GM12872 (cell line): Measurements from ENCODE around the gene SGMS1.

Experiments
- TF ChIP-seq, protein P1 (sequence below): IDR thresholded peaks from 3 replicates; pipeline ENCODE4 v1.5.1; 2011; ENCODE audit warnings: low read depth, mild to moderate bottlenecking, low read length, moderate library complexity; ENCODE audit not compliant: insufficient read depth

The SGMS1 gene

DNA sequence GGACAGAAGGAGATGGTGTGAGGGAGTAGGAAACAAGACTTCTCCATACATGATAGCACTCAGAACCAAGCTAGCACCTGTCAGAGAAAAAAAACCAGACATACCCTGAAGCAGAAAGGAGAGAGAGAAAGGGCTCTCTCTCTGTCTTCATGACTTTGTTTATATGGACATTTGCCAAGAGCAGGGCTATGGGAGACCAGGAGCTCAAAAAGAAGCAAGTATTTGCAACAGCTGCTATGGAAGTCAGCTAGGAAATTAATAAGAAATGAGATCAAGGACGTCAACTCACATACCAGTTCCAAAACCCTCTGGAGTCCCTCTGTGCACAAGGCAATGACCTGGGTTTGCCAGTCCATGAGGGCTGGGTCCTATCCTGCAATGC, 111.6 kb downstream of the SGMS1 start:
- TF ChIP-seq, protein P1, sequence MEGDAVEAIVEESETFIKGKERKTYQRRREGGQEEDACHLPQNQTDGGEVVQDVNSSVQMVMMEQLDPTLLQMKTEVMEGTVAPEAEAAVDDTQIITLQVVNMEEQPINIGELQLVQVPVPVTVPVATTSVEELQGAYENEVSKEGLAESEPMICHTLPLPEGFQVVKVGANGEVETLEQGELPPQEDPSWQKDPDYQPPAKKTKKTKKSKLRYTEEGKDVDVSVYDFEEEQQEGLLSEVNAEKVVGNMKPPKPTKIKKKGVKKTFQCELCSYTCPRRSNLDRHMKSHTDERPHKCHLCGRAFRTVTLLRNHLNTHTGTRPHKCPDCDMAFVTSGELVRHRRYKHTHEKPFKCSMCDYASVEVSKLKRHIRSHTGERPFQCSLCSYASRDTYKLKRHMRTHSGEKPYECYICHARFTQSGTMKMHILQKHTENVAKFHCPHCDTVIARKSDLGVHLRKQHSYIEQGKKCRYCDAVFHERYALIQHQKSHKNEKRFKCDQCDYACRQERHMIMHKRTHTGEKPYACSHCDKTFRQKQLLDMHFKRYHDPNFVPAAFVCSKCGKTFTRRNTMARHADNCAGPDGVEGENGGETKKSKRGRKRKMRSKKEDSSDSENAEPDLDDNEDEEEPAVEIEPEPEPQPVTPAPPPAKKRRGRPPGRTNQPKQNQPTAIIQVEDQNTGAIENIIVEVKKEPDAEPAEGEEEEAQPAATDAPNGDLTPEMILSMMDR, result no peak

DNA sequence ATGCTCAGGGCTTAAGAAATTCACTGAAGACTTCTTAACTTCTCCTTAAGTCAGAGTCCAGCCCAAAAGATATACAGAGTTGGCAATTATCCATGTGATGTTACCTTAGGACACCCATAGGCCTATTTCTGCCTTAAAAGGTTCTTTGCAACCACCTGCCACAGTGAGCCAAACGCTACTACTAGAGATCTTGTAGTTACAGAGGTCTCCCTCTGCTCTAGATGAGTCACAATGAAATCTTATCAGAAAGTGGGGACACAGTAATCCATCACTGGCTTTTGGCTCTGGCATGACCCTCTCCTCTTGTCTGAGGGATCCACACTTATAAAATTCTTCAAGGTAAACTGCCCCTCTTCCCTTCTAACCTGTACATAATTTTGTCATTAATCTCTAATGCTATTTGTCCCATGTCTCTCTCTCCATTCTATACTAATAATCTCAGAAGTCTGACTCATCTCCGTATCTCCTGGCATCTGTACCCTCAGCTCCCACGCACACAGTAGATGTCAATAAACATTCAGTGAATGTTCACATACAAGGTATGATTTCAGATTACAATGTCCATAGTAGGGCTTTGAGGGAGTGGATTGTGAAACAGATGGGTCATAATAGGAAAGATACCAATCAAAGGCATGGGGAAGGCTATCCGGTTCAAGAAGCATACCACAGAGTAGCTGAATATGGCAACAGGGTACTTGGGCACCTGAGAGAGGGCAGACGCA, 112.1 kb downstream of the SGMS1 start:
- TF ChIP-seq, protein P1, result no peak

DNA sequence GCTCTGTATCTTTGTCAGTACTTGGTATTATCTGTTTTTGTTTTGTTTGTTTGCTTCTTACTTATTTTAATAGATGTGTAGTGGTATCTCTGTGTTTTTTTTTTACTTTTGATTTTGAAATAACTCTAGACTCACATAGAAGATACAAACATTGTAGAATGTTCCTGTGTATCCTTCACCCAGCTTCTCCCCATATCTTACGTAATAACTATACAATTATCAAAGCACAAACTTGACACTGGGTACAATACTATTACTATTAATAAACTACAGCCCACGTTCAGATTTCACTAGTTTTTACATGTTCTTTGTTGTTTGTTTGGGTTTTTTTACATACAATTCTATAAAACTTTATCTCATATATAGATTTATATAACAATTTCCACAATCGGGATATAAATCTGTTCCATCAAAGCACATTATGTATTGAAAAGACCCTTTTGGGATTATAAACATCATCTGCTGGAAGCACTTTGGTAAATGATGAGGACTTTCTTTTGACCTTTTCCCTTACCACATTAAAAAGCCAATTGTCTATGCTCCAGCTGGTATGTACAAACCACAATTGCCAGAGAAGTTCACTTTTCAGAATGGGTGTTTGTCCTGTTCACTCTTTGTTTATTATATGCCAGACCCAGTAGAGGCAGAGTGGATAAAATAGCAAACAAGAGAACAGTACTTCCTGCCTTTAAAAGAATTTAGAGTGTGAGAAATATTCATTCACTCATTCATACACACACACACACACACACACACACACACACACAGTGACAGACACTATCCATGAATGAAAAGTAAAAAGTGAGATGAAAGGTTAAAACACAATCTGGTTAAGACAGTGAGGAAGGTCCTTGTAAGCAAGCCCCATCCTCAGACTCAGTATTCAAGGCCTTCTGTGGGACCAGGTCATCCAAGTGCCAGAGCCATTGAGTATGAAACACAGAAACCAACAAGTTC, 113.0 kb downstream of the SGMS1 start:
- TF ChIP-seq, protein P1, result no peak

DNA sequence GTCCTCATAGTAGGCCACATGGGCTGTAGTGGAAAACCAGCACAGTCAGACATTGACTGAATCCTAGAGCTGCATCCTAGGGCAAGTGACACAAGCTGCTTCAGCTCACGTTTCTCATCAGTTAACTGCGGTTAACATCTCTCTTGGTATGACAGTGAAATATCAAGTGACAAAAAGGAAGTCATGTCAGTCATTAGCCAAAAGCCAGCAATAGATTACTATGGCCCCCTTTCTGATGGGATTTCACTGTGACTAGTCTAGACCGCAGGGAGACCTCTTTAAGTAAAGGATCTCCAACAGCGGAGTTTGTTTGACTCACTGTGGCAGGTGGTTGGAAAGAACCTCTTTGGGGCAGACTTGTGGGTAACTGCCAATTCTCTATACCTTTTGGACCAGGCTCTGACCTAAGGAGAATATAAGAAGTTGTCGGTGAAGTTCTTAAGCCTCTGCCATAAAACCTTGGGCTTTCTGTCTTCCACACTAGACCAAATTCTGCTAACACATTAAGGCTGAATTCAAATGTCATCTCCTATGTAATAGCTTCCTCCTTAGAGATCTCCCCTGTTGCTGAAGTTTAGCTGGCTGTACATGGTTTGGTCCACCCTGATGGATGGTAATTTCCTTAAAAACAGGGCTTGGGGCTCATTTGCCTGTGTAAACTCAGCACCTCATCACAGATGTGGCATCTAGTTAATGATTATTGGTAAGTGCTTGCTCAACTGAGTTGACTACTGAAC, 115.3 kb downstream of the SGMS1 start:
- TF ChIP-seq, protein P1, result no peak

DNA sequence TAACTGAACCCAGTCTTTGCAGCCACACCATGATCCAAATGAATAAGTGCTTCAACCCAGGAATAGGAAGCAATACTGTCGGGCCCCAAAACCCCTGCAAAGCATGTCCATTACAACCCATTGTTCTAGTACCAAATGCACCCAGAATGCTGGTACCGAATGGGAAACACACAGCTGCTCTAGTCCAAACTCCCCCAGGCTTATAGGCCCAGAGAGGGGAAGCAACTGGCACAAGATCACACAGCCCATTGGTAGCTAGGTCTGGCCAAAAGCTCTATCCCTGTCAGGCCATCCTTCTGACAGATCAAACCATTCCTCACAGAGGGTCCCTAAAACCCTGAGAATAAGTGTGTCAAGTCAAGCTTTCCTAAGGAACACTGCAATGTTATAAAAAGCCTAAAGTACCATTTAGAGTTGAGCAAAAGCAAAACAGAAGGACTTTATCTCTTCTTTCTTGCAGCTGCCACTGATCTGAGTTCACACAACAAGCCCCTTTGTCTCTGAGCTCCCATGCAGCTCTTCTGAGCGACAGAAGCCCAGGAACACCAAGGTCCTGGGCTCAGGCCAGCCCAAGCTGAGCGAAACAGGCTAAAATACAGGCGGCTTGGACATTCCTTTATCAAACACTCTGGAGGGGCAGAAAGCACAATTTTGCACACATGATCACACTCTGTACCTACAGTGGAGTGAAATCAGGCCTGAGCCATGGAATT, 116.7 kb downstream of the SGMS1 start:
- TF ChIP-seq, protein P1, result no peak

DNA sequence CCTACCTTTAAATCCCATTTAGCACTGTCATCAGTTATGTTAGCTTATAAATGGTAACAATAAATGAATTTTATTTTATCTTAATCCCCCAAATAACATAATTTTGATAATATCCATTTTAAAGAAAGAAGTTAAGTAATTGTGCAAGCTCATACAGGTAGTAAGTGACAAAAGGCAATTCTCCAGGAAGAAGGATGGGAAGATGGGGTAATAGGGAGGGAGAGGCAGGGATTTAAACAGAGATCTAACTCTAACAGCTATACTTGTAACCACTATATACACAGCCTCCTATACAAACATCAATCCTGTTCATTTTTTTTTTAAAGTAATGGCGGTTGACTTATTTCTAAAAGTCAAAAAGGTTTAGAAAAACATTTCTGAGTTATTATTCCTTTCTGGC, 119.4 kb downstream of the SGMS1 start:
- TF ChIP-seq, protein P1, result no peak
